ENCODE results near the gene CD244.
"Not testable (repeated sequence)": the region's sequence is repeated elsewhere in the genome, so short reads cannot be mapped to it uniquely, and the experiment has no call there.

Gene CD244

DNA sequence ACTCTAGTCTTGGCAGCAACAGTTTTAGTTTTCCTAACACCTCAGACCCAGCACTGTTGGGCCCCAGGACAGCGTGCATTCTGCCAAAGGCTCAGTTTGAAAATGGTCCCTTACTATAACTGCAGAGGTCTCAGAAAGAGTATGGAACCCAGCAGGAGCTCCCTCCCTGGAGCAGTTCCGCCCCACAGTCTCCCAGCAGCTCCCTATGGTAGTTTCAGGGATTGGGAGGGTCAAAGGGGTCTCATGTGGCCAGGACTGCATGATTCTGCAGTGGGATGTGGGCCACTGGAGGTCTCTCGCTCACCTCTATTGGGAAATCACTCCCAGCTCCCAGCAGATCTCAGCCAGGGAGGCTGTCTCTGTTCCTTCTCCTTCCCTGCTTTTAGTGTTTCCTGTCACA lies 54.4 kb downstream of the CD244 start:
- DNase-seq = no peak

DNA sequence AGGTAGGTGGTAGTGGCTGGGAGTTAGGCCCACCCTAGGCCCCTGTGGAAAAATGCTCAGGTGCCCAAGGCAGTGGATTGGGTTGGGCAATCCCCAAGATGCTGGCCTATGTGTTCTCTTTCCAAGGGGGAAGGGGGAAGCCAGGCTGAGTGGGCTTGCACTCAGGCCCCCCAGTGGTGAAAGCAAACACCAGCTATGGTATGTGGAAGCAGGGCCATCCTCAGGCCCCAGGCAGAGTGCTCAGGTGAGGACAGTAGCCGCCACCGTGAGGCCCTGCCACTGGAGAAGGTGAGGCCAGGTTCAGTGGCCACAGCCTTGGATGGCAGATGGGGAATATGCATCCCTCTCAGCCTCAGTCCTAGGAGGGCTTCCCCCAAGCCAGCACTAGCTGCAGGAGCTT lies 54.9 kb downstream of the CD244 start:
- no peak for DNase-seq

DNA sequence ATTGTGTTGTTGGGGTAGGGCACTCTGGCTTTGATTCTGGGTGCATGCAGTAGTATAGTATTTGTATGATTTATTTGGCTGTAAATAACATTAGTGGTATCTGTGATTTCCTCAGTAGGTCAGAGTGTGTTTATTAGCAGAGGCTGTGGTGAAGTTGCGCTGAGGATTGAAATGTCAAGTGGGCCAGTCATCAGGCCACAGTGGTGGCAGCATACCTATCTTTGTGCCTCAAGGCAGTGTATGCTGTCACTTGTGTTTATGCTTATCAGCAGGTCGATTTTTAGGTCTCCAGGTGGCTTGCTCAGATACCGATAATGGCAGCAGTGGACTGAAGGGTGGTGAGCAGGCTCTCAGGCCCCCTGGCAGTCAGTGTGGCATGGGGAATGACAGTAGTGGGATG lies 55.4 kb downstream of the CD244 start:
- DNase-seq = no peak

DNA sequence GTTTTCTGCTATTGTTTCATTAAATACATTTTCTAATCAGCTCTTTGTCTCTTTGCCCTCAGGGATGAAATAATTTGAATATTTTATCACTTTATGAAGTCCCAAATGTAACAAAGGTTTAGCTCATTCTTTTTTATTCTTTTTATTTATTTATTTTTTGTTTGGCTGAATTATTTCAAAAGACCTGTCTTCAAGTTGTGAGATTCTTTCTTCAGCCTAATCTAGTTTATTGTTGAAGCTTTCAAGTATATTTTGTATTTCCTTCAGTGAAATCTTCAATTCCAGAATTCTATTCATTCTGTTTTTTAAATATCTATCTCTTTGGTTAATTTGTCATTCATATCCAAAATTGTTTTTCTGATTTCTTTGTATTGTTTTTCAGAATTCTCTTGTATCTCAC lies 55.9 kb downstream of the CD244 start:
- no peak for DNase-seq

DNA sequence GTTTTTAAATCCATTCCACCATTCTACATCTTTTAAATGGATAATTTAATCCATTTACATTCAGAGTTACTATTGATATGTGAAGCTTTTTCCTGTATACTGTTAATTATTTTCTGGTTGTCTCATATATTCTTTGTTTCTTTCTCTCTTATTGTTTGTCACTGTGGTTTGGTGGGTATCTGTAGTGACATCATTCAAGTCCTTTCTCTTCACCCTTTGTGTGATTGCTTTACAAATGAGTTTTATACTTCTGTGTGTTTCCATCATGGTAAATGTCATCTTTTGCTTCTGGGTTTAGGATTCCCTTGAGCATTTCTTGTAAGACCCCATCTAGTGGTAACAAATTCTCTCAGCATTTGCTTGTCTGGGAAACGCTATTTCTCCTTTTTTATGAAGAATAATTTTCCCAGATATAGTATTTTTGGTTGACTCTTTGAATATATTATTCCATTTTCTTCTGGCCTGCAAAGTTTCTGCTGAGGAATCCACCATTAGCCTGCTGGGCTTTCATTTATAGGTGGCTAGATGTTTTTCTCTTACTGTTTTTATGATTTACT lies 56.5 kb downstream of the CD244 start:
- no peak for DNase-seq

DNA sequence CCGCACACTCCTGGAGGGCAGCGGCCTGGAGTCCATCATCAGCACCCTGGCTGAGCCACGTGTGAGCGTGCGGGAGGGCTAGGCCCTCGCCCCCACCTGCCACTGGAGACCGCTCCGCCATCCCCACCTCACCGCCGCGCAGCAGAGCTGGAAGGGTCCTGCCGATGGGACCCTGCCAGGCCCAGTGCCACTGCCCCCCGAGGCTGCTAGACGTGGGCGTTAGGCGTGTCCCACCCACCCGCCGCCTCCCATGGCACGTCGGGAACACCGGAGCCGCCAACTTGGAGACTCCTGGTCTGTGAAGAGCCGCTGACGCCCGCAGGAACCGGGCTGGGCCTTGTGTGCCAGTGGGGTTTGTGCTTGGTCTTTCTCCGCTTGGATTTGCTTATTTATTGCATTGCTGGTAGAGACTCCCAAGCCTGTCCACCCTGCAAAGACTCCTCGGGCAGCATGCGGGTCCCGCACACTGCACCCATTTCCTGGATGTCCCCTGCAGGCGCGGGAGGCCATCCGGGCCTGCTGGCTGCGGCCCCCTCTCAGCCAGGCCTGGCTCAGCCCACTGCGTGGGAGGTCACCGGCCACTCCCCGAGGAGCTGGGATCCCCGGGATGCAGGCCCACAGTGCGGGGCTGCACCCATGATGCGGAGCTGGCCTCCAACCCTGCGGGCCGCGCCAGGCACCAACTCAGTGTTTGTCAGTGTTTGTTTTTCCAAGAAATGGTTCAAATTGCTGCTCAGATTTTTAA lies 60.7 kb downstream of the CD244 start:
- no peak for DNase-seq

DNA sequence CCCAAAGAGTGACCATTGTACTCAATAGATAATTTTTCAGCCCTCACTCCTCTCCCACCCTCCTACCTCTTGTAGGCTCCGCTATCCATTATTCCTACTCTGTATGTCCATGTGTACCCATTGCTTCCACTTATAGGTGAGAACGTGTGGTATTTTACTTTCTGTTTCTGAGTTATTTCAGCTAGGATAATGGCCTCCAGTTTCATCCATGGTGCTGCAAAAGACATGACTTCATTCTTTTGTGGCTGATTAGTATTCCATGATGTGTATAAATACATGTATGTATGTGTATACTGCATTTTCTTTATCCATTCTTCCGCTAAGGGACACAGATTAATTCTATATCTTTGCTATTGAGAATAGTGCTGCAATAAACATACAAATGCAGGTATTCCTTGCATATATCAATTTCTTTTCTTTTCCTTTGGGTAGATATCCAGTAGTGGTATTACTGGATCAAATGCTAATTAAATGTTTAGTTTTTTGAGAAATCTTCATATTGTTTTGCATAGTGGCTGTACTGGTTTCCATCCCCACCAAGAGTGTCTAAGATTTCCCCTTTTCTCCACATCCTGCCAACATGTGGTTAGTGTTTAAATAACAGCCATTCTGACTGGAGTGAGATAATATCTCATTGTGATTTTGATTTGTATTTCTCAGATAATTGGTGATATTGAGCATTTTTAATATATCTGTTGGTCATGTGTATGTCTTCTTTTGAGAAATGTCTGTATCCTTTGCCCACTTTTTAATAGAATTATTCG lies 61.9 kb downstream of the CD244 start:
- DNase-seq = no peak

DNA sequence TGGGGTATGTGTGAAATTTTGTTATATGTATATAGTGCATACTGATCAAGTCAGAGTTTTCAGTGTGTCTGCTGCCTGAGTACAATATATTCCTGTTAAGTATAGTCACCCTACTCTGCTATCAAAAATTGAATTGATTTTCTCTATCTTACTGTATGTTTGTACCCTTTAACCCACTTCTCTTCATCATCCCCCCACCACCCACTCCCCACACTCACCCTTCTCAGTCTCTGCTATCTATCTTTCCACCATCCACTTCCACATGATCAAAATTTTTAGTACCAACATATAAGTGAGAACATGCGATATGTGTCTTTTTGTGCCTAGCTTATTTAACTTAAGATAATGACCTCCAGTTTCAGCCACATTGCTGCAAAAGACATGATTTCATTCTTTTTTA lies 62.5 kb downstream of the CD244 start:
- DNase-seq = no peak

DNA sequence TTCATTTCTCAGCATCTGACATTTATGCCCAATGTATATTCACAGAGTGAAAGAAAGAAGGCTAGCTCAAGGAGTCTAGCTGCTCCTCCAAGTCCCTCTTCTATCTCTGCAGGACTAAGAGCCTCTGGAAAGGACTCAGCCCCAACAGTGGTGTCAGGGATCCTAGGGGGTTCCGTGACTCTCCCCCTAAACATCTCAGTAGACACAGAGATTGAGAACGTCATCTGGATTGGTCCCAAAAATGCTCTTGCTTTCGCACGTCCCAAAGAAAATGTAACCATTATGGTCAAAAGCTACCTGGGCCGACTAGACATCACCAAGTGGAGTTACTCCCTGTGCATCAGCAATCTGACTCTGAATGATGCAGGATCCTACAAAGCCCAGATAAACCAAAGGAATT lies 63.0 kb downstream of the CD244 start:
- DNase-seq = no peak

DNA sequence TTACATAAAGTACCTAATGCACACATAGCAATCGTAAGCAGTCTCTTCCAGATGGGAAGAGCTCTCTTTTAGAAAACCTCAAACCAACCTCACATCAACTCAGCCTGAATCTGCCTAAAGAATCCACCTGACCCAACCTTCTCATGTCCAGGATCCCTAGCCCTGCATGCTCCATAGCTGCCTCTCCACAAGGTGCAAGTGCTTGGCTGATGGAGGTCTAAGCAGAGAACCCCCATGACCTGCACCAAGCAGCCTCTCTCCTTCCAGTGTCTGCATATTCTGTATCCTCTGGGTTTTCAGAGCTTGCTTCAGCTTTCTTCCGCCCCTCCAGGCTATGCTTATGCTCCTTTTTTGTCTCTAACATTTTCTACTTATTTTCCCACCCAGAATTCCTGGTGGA lies 64.2 kb downstream of the CD244 start:
- DNase-seq = no peak

DNA sequence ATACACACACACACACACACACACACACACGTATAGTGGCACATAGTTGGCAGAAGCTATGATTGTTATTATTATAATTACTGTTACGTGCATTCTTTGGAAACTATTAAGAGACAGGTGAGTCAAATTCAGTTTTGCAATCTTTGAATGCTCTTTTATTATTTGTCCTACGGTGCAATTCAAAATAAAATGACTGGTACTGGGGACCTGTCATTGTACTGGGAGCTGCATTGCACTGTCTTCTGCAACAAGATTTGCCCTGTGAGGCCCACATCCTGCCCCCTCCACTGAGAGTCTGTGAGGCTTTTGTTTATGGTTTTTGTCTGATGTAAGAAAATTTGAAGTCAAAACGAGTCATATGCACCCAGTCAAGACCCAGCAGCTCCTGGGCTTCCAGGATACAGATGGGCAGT lies 64.8 kb downstream of the CD244 start:
- no peak for DNase-seq

DNA sequence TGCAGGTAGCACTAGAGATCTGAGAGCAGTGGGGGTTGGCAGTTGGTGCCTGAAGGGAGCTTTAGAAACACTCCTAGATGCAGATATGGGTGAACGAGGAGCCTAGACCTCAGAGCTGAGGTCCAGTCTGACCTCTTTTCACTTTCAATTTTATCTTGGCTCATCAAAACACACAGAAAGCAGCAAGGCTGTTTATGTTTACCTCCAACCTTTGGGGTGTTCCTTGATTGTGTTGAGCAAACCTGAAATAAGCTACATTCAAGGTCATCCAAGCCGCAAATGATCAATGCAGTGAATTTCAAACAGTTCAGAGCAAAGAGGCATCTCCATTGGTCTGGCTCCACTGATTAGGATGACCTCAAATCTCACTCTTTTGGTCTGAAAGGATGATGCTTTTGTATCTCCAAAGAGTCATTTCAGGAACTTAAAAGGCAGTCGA lies 65.4 kb downstream of the CD244 start:
- DNase-seq = no peak

DNA sequence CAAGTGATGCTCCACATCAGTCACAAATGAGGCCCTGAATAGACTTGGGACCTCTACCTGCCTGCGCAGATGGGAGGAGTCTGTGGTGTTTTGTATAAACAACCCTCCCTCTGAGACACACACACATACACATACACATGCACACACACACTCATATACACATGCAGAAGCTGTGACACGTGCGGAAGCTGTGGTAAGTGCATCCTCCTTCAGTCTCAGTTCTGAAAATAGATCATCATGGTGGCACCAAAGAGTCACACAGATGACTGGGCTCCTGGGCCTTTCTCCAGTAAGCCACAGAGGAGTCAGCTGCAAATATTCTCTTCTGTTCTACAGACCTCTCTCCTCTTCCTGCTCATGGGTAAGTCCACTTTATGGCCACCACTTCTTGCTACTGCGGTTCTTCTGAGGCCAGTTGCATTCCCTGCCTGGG lies 66.7 kb downstream of the CD244 start, which contains the start of gene LY9:
TSS of gene LY9 (plus strand) at position 224 of the 433 bp plus-strand sequence. CDS start at position 238, 14 bp downstream.
- no peak for DNase-seq

DNA sequence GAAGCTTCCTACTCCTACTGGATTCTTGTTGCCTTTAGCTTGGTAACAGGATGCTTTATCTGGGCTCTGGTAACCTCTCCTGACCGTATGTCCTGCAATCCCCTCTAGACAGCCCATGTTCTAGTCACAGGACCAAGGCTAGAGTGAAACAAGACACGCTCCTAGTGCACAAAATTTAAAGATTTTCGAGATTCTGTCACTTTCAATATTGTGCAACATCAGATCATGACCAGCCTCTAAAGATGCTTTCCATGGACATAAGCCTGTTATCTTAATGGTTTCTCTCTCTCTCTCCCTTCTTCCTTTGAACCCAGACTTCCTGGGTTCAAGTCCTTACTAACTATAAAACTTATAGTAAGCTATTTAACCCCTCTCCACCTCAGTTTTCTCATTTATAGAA lies 68.3 kb downstream of the CD244 start:
- no peak for DNase-seq

DNA sequence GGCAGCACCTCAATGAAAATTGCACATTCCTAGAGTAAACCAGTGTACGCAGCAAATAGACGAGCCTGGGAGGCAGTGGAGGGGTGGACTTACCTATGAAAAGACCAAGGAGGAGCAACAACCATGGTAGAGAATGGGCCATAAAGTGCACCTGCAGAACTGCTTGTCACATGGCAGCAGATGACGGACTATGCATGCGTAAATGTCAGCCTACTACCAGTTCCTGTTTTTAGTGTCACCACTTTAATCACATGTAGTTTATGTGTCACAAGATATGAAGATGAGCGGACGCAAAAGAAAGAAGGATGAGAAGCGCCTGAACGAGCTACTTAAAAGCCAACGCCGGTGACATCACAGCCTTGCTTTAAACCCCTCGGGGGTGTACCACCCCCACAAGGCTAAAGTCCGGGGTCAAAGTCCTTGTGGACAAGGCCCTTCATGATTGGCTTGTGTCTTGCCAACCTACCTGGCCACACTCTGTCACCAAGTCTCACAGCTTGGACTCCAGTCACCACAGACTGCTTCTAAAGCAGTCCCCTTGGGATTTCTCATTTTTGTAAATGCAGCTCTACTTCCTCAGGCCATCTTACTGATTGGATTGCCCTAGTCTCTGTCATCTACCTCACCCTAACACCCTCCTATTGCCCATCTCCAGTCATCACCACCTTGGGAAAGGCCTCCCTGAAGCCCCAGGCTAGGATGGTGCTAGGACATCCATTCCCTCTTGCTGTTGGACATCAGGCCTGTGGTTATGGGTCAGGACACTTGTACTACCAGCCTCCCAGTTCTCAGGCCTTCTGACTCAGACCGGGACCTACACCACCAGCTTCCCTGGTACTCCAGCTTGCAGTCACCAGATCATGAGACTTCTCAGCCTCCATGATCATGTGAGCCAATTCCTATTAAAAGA lies 72.7 kb downstream of the CD244 start:
- DNase-seq = no peak

DNA sequence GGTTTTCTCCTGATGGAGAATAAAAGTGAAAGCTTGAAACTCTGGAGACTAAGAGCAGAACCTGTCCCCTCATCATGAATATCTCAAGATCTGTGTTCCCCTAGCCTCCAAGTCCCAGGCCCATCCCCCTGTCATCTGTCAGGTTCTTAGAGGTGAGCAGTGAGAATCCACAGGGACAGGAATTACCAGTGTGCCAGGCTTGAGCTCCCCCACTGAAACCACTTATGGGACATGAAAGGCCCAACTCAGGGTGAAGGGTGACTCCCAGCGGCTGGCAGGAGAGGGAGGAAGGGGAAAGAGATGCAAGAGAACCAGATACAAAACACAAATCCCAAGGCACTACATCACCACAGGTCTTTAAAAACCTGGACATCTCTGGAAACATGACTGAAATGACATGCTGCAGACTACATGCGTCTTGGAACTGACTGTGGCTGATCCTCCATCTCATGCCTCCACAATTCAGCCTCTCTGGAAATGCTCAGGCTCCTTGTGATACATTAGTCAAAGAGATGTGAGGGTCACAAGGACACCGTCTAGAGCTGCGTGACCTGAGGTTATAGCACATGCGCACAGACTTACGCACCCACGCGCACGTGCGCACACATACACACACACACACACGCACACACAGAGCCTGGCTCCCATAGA lies 73.5 kb downstream of the CD244 start:
- DNase-seq = no peak

DNA sequence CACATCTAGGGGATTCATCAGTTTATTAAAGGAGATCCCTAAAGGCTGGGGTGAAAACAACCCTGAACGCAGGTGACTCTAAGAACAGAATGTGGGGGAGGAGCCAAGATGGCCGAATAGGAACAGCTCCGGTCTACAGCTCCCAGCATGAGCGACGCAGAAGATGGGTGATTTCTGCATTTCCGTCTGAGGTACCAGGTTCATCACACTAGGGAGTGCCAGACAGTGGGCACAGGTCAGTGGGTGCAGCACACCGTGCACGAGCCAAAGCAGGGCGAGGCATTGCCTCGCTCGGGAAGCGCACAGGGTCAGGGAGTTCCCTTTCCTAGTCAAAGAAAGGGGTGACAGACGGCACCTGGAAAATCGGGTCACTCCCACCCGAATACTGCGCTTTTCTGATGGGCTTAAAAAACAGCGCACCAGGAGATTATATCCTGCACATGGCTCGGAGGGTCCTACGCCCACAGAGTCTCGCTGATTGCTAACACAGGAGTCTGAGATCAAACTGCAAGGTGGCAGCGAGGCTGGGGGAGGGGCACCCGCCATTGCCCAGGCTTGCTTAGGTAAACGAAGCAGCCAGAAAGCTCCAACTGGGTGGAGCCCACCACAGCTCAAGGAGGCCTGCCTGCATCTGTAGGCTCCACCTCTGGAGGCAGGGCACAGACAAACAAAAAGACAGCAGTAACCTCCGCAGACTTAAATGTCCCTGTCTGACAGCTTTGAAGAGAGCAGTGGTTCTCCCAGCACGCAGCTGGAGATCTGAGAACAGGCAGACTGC lies 79.5 kb downstream of the CD244 start:
- not testable (repeated sequence) for DNase-seq

DNA sequence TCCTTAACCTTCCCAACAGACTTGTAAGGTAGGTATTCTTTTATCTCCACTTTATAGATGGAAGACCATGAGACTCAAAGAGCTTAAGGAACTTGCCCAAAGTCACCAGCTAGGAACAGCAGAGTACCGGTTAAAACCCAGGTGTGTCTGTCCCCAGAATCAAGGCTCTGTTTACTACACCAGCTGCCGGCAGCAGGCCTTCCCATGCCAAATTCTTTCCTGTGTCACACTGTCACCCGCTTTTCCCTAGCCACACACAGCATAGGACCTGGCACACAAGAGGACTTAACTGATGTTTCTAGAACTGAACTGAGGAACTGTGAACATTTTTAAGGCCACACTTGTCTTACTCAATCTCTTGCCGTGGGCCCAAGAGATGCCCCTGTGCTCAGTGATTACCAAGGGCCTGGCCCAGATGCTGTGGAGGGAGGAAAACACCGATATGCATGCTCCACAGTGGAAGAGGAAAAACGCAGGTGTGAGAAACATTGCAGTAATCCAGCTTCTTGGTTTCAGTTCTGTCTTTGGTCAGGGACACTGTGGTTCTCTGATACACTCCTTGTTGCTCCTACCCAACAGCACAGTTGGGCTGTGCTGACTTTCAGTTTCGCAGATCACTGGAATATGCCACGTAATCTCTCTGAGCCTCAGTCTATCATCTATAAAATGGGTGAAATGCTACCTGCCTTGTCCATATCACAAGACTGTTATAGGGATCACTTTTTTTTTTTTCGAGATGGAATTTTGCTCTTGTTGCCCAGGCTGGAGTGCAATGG lies 80.6 kb downstream of the CD244 start:
- no peak for DNase-seq

DNA sequence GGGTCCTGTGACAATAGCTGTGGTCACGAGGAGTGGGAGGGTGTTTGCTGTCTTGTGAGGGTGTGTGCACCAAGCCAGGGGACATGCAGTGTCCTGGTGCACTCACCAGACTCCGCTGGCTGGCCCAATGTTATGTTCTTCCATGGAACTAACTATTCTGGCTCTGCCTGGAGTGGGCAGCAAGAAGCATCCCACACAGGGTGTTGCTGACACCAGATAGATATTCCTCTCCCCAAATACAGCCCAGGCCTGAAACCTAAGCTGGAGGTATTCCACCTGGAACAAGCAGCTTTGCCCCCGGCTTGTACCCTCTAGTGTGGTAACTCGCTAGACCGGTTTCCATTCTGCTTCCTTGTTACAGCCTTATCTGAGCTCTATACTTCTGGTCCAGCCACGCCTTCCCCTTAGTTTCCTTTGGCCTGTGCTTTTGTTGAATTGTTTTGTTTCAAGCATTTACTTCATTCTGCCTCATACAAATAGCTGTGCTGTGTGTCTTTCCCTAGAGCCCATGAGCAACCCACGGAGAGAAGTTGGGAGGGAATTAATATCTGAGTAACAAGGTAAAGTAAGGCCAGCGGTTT lies 81.4 kb downstream of the CD244 start:
- no peak for DNase-seq

DNA sequence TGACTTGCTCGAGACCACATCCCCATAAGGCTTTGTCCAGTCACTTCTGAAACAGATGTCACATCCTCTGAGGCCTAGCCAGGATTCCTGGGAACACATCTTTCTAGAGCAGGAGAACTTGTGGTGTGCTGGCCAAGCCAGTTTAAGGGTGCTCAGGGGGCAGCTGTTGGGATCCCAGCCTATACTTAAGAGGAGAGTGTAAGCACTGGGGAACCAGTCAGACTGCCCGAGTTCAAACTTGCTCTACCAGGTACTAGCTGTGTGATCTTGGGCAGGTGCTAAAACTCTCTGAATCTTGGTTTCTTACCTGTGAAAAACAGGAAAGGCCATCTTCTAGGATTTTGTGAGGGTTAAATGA lies 82.3 kb downstream of the CD244 start:
- no peak for DNase-seq

Data from NCI-H1694 (cell line).